Measurements from ENCODE around the gene IL34.

- TF ChIP-seq POLR2A (IDR thresholded peaks at IDR 0.05; ENCODE audit: borderline replicate concordance, extremely low read depth, insufficient read depth, insufficient read length) = no peak
- no peak for TF ChIP-seq CTCF (IDR thresholded peaks at IDR 0.05 in 2 of 3, conservative IDR thresholded peaks at IDR 0.05 in 1 of 3; ENCODE audit: borderline replicate concordance in 1 of 3, insufficient read depth in 1 of 3, low read depth in 2 of 3, low read length in 2 of 3)
- no peak for TF ChIP-seq SRF (IDR thresholded peaks at IDR 0.05; ENCODE audit: low read depth)
- no peak for TF ChIP-seq EZH2 (IDR thresholded peaks at IDR 0.05)
- TF ChIP-seq, protein P1, sequence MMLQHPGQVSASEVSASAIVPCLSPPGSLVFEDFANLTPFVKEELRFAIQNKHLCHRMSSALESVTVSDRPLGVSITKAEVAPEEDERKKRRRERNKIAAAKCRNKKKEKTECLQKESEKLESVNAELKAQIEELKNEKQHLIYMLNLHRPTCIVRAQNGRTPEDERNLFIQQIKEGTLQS (IDR thresholded peaks at IDR 0.05) = no peak
- TF ChIP-seq, protein P2, sequence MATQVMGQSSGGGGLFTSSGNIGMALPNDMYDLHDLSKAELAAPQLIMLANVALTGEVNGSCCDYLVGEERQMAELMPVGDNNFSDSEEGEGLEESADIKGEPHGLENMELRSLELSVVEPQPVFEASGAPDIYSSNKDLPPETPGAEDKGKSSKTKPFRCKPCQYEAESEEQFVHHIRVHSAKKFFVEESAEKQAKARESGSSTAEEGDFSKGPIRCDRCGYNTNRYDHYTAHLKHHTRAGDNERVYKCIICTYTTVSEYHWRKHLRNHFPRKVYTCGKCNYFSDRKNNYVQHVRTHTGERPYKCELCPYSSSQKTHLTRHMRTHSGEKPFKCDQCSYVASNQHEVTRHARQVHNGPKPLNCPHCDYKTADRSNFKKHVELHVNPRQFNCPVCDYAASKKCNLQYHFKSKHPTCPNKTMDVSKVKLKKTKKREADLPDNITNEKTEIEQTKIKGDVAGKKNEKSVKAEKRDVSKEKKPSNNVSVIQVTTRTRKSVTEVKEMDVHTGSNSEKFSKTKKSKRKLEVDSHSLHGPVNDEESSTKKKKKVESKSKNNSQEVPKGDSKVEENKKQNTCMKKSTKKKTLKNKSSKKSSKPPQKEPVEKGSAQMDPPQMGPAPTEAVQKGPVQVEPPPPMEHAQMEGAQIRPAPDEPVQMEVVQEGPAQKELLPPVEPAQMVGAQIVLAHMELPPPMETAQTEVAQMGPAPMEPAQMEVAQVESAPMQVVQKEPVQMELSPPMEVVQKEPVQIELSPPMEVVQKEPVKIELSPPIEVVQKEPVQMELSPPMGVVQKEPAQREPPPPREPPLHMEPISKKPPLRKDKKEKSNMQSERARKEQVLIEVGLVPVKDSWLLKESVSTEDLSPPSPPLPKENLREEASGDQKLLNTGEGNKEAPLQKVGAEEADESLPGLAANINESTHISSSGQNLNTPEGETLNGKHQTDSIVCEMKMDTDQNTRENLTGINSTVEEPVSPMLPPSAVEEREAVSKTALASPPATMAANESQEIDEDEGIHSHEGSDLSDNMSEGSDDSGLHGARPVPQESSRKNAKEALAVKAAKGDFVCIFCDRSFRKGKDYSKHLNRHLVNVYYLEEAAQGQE (IDR thresholded peaks at IDR 0.05; ENCODE audit: low read depth) = no peak
- TF ChIP-seq, protein P3, sequence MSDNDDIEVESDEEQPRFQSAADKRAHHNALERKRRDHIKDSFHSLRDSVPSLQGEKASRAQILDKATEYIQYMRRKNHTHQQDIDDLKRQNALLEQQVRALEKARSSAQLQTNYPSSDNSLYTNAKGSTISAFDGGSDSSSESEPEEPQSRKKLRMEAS (IDR thresholded peaks at IDR 0.05) = no peak
- no peak for TF ChIP-seq POLR2AphosphoS5 (IDR thresholded peaks at IDR 0.05; ENCODE audit: low read depth, low read length)
- no peak for TF ChIP-seq RAD21 (IDR thresholded peaks at IDR 0.05; ENCODE audit: low read depth)
- no peak for TF ChIP-seq ZFX (IDR thresholded peaks at IDR 0.05)
- no peak for TF ChIP-seq ZNF274 (IDR thresholded peaks at IDR 0.05; ENCODE audit: low read depth, low read length)
- TF ChIP-seq EZH2phosphoT487 (IDR thresholded peaks at IDR 0.05; ENCODE audit: borderline replicate concordance) = no peak
- no peak for TF ChIP-seq JUND (IDR thresholded peaks at IDR 0.05)
These were observed 57.5 kb downstream of the IL34 start for GRCh38 chr16:70703835-70704381.

Measured in HCT116 (cell line).